Posterior vena cava (tissue), 2 donors: ENCODE measurements around the gene P4HTM. TPM values are rescaled to one million over a fixed set of nuclear protein-coding genes. Genes with fewer than 3 reads are reported as not detected.

ENCODE experiments used
- DNase-seq: peaks from one replicate; pipeline ENCODE4 v3.0.0-alpha.2; 2020; ENCODE audit warnings: low spot score
- intact Hi-C, 2 donors: fragments of 100-400 bp; cut with DNase I; formaldehyde crosslinking; loops; one replicate each; pipeline versions ENCODE4 v1.14.1 to v1.14.2; 2022 to 2023
- microRNA-seq, 2 donors: library from miRNA; unstranded; fragments of <30 nt; microRNA quantifications; one replicate each; pipeline ENCODE4 v1.2.0, GENCODE V29; 2020 to 2021; ENCODE audit warnings: borderline microRNAs expressed in 2 of 2
- total RNA-seq, 2 donors: library from RNA; stranded (reverse); fragmentation: NEBNext Ultra II Directional; extraction: Animal tissue kit (Norgen Biotek cat#: 25700); gene quantifications; one replicate each; pipeline ENCODE4 v1.2.1, GENCODE V29; 2021
- donor health status: DM: yes; HTN: yes; CAD: no.
- donor health status: DM: yes; HTN: yes; CAD: no.

The P4HTM gene
- total RNA-seq, 2 donors from 2014 or later = 16.4 to 26.1 TPM

GRCh38 chr3:49035281-49035680 lies 45.2 kb downstream of the P4HTM start:
- no peak for DNase-seq
- intact Hi-C loops = no loop called here

DNA sequence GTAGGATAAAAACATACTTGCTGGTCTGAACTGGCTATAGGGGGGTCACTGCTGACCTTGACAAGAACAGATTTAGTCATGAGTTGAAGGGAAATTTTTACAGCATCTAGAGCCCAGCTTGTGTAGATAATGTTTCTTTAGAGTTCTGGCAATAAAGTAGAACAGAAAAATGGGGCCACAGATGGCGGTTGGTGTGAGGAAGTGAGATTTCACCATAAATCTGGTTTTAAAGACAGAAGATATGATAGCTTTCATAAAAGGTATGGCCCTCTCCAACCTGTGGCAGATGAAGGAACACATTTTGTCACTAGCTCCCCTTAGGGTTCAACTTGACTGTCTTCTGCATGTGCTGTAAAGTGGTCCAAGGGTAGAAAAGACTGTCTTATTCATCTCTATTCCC lies 63.5 kb downstream of the P4HTM start:
- no peak for DNase-seq

DNA sequence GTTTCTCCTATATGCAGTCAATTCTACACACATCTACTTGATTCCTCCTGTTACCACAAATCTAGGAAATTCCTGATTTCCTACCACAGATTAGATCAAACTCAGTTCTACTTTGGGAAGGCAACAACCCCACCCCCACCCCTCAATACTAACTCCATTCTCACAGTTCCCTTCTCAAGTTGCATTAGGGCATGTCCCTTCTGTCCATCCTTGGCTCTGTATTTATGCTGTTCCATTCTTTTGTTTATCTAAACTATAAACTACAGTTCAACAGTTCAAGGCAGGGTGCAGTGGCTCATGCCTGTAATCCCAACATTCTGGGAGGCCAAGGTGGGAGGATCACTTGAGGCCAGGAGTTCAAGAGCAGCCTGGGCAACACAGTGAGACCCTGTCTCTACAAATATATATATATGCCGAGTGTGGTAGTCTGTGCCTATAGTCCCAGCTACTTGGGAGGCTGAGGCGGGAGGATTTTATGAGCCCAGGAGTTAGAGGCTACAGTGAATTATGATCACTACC lies 64.4 kb downstream of the P4HTM start:
- intact Hi-C loops = no loop called here
- no peak for DNase-seq

More for the DNA sequence above, 63.5 kb downstream of the P4HTM start:
- intact Hi-C loops = no loop called here

Small RNA genes within 50 kb of the gene (microRNA-seq; reads per million reads assigned to microRNA genes)
- gene MIR191 (6,746 to 8,950 reads per million in 2 donors), gene MIR425 (902 to 926 reads per million in 2 donors)

Other genes with a start within 250 kb of the P4HTM start
- gene PRKAR2A, start 142.4 kb upstream of the P4HTM start, total RNA-seq = 10 to 100 TPM; 49.6 to 69.6 TPM
- 10 to 100 TPM; 10.8 to 19.5 TPM for gene SLC25A20, start 91.4 kb upstream of the P4HTM start, total RNA-seq
- gene ARIH2, start 71.4 kb upstream of the P4HTM start, total RNA-seq = 10 to 100 TPM; 59.2 to 84.6 TPM
- gene WDR6, start 17.1 kb downstream of the P4HTM start, total RNA-seq = 10 to 100 TPM; 72.9 to 95.5 TPM
- 10 to 100 TPM in 1 of 2 donors, 1 to 10 TPM in 1; 9.8 to 12.1 TPM for gene DALRD3, start 28.3 kb downstream of the P4HTM start, total RNA-seq
- gene NDUFAF3, start 31.9 kb downstream of the P4HTM start, total RNA-seq = 10 to 100 TPM; 57.8 to 62.0 TPM
- gene IMPDH2, start 39.2 kb downstream of the P4HTM start, total RNA-seq = 100 to 1,000 TPM in 1 of 2 donors, 10 to 100 TPM in 1; 96.4 to 112 TPM
- 10 to 100 TPM; 73.4 to 93.2 TPM for gene QRICH1, start 103.8 kb downstream of the P4HTM start, total RNA-seq
- 100 to 1,000 TPM in 1 of 2 donors, 10 to 100 TPM in 1; 99.2 to 137 TPM for gene QARS1, start 114.5 kb downstream of the P4HTM start, total RNA-seq
- gene USP19, start 130.6 kb downstream of the P4HTM start, total RNA-seq = 10 to 100 TPM; 34.1 to 40.4 TPM
- gene LAMB2, start 142.8 kb downstream of the P4HTM start, total RNA-seq = 100 to 1,000 TPM; 299 to 503 TPM
- 10 to 100 TPM; 14.1 to 14.3 TPM for gene CCDC71, start 176.1 kb downstream of the P4HTM start, total RNA-seq
- 10 to 100 TPM; 29.8 to 31.9 TPM for gene KLHDC8B, start 181.4 kb downstream of the P4HTM start, total RNA-seq